HEK293 (cell line): ENCODE data around the gene SULT1B1.

Experiments used
- CTCF ChIA-PET: fragments of 350-600 bp; formaldehyde crosslinking; extraction: SDS; loops from one replicate; lab custom pipeline; 2021; ENCODE audit warnings: antibody characterized with exemption; lab: Yijun Ruan, JAX
- POLR2A ChIA-PET: fragments of 300-600 bp; formaldehyde crosslinking; extraction: SDS; loops from one replicate; lab custom pipeline; 2020; ENCODE audit warnings: antibody characterized with exemption, inconsistent platforms; lab: Yijun Ruan, JAX
- H3K27ac ChIP-seq: fragments of 200-500 bp; sonication (Bioruptor generic); 2 replicates; pipeline ENCODE4 v1.5.1; 2014; ENCODE audit warnings: low read depth, low read length, control low read depth, inconsistent platforms; ENCODE audit errors: extremely low read depth
- H3K36me3 ChIP-seq, 2 experiments: fragments of 200-500 bp in 1 of 2; sonication (Bioruptor generic) in 1 of 2; 1 replicate in 1 of 2; 2 replicates in 1 of 2; pipeline ENCODE4 v1.5.1; 2014 to 2017; ENCODE audit warnings: inconsistent platforms in 2 of 2, low read length in 2 of 2; ENCODE audit not compliant: control insufficient read depth in 2 of 2, insufficient read depth in 1 of 2
- H3K4me1 ChIP-seq: fragments of 200-500 bp; sonication (Bioruptor generic); 2 replicates; pipeline ENCODE4 v1.5.1; 2014; ENCODE audit warnings: mild to moderate bottlenecking, low read length, inconsistent platforms; ENCODE audit not compliant: control insufficient read depth, insufficient read depth
- H3K4me3 ChIP-seq: 2 replicates; pipeline ENCODE4 v1.5.1; 2011; ENCODE audit warnings: low read depth, mild to moderate bottlenecking, control low read depth, low read length, moderate library complexity
- H3K9me3 ChIP-seq: fragments of 200-500 bp; sonication (Bioruptor generic); 2 replicates; pipeline ENCODE4 v1.5.1; 2014; ENCODE audit warnings: low read depth, low read length, inconsistent platforms; ENCODE audit not compliant: control insufficient read depth, insufficient read depth
- MEIS1 ChIP-seq: sonication (generic); formaldehyde crosslinking; IDR thresholded peaks from 2 replicates; pipeline ENCODE4 v1.8.1; 2022; ENCODE audit warnings: missing genetic modification reagents, mild to moderate bottlenecking, borderline replicate concordance
- MZF1 ChIP-seq: fragments of 450-650 bp; formaldehyde crosslinking; IDR thresholded peaks from 2 replicates; pipeline ENCODE4 v1.5.1; 2017; ENCODE audit warnings: missing biosample characterization, missing genetic modification characterization, borderline replicate concordance
- OSR2 ChIP-seq: fragments of 450-650 bp; formaldehyde crosslinking; IDR thresholded peaks from 2 replicates; pipeline ENCODE4 v1.5.1; 2016; ENCODE audit warnings: missing biosample characterization, missing genetic modification characterization
- SCRT2 ChIP-seq: fragments of 450-650 bp; formaldehyde crosslinking; IDR thresholded peaks from 2 replicates; pipeline ENCODE4 v1.5.1; 2016; ENCODE audit warnings: missing biosample characterization, missing genetic modification characterization
- TCF7L2 ChIP-seq: IDR thresholded peaks from 2 replicates; pipeline ENCODE4 v1.6.1; 2011; ENCODE audit warnings: low read depth, mild to moderate bottlenecking, inconsistent platforms, low read length, moderate library complexity, borderline replicate concordance
- ZBTB11 ChIP-seq: fragments of 450-650 bp; formaldehyde crosslinking; conservative IDR thresholded peaks from 2 replicates; pipeline ENCODE4 v1.5.1; 2016; ENCODE audit warnings: low read depth, missing biosample characterization, missing genetic modification characterization
- ZBTB48 ChIP-seq: fragments of 450-650 bp; formaldehyde crosslinking; IDR thresholded peaks from 2 replicates; pipeline ENCODE4 v1.5.1; 2016; ENCODE audit warnings: missing biosample characterization, missing genetic modification characterization
- ZFP69B ChIP-seq: fragments of 450-650 bp; formaldehyde crosslinking; IDR thresholded peaks from 2 replicates; pipeline ENCODE4 v1.5.1; 2016; ENCODE audit warnings: missing biosample characterization, missing genetic modification characterization
- ZNF140 ChIP-seq: fragments of 450-650 bp; formaldehyde crosslinking; IDR thresholded peaks from 2 replicates; pipeline ENCODE4 v1.5.1; 2016; ENCODE audit warnings: missing biosample characterization, missing genetic modification characterization
- ZNF16 ChIP-seq: fragments of 450-650 bp; formaldehyde crosslinking; IDR thresholded peaks from 2 replicates; pipeline ENCODE4 v1.5.1; 2016; ENCODE audit warnings: low read depth, missing biosample characterization, missing genetic modification characterization
- ZNF169 ChIP-seq: fragments of 450-650 bp; formaldehyde crosslinking; IDR thresholded peaks from 2 replicates; pipeline ENCODE4 v1.5.1; 2016; ENCODE audit warnings: missing biosample characterization, missing genetic modification characterization
- ZNF23 ChIP-seq: fragments of 450-650 bp; formaldehyde crosslinking; IDR thresholded peaks from 2 replicates; pipeline ENCODE4 v1.5.1; 2016; ENCODE audit warnings: missing biosample characterization, missing genetic modification characterization, borderline replicate concordance
- ZNF266 ChIP-seq: fragments of 450-650 bp; formaldehyde crosslinking; IDR thresholded peaks from 2 replicates; pipeline ENCODE4 v1.5.1; 2016; ENCODE audit warnings: missing biosample characterization, missing genetic modification characterization, low read depth
- ZNF341 ChIP-seq: fragments of 450-650 bp; formaldehyde crosslinking; IDR thresholded peaks from 2 replicates; pipeline ENCODE4; 2016; ENCODE audit warnings: low read depth, missing biosample characterization, missing genetic modification characterization
- ZNF391 ChIP-seq: fragments of 450-650 bp; formaldehyde crosslinking; IDR thresholded peaks from 2 replicates; pipeline ENCODE4 v1.5.1; 2016; ENCODE audit warnings: low read depth, missing biosample characterization, missing genetic modification characterization, borderline replicate concordance
- ZNF555 ChIP-seq: fragments of 450-650 bp; formaldehyde crosslinking; conservative IDR thresholded peaks from 2 replicates; pipeline ENCODE4 v1.5.1; 2017; ENCODE audit warnings: missing biosample characterization, mild to moderate bottlenecking, missing genetic modification characterization, inconsistent platforms
- ZNF571 ChIP-seq: fragments of 450-650 bp; formaldehyde crosslinking; IDR thresholded peaks from 2 replicates; pipeline ENCODE4 v1.5.0; 2017; ENCODE audit warnings: missing biosample characterization, missing genetic modification characterization
- ZNF629 ChIP-seq: fragments of 450-650 bp; formaldehyde crosslinking; IDR thresholded peaks from 2 replicates; pipeline ENCODE4 v1.5.1; 2017; ENCODE audit warnings: missing biosample characterization, missing genetic modification characterization
- ZNF768 ChIP-seq: fragments of 450-650 bp; formaldehyde crosslinking; IDR thresholded peaks from 2 replicates; pipeline ENCODE4 v1.5.1; 2018; ENCODE audit warnings: missing biosample characterization, mild to moderate bottlenecking, missing genetic modification characterization
- ZSCAN16 ChIP-seq: fragments of 450-650 bp; formaldehyde crosslinking; IDR thresholded peaks from 2 replicates; pipeline ENCODE4 v1.5.1; 2016; ENCODE audit warnings: missing biosample characterization, missing genetic modification characterization
- ZXDB ChIP-seq: fragments of 450-650 bp; formaldehyde crosslinking; IDR thresholded peaks from 2 replicates; pipeline ENCODE4 v1.5.1; 2016; ENCODE audit warnings: missing biosample characterization, missing genetic modification characterization
- TF ChIP-seq, protein P1 (sequence below): fragments of 450-650 bp; formaldehyde crosslinking; IDR thresholded peaks from 2 replicates; pipeline ENCODE4 v1.5.1; 2016; ENCODE audit warnings: missing biosample characterization, missing genetic modification characterization
- TF ChIP-seq, protein P2 (sequence below): fragments of 450-650 bp; formaldehyde crosslinking; IDR thresholded peaks from 2 replicates; pipeline ENCODE4; 2016; ENCODE audit warnings: missing biosample characterization, missing genetic modification characterization
- TF ChIP-seq, protein P3 (sequence below): fragments of 450-650 bp; IDR thresholded peaks from 2 replicates; pipeline ENCODE4 v1.5.1; 2018; ENCODE audit warnings: missing biosample characterization, missing genetic modification characterization

The SULT1B1 gene

GRCh38 chr4:69742596-69742995, 17.8 kb downstream of the SULT1B1 start:
- H3K4me3 ChIP-seq = no peak overlapping the region
- H3K4me1 ChIP-seq = no peaks in the 10 kb centered on the region
- no peaks in the 10 kb centered on the region for H3K36me3 ChIP-seq
- ChIA-PET POLR2A (no interaction called here), CTCF (interaction anchor here (0.6 kb wide), 1 partner anchor 18 kb away, joined by 3 read pairs; the partner anchor contains the start of gene SULT1B1)
- H3K9me3 ChIP-seq = no peaks in the 10 kb centered on the region
- H3K27ac ChIP-seq = no peak overlapping the region
- TF ChIP-seq ZFP69B (tag by site-specific recombination) (no peak), ZXDB (tag by site-specific recombination) (no peak), TCF7L2 (no peak), ZNF571 (tag by site-specific recombination) (no peak), ZBTB48 (no peak), SCRT2 (tag by site-specific recombination) (no peak), MZF1 (no peak), ZNF16 (no peak), ZNF555 (tag by site-specific recombination) (no peak)
- TF ChIP-seq, protein P1, sequence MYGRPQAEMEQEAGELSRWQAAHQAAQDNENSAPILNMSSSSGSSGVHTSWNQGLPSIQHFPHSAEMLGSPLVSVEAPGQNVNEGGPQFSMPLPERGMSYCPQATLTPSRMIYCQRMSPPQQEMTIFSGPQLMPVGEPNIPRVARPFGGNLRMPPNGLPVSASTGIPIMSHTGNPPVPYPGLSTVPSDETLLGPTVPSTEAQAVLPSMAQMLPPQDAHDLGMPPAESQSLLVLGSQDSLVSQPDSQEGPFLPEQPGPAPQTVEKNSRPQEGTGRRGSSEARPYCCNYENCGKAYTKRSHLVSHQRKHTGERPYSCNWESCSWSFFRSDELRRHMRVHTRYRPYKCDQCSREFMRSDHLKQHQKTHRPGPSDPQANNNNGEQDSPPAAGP = no peak
- TF ChIP-seq, all 188 proteins: peak for 0

GRCh38 chr4:69738872-69739271, 21.5 kb downstream of the SULT1B1 start:
- no peaks in the 10 kb centered on the region for H3K9me3 ChIP-seq
- H3K27ac ChIP-seq = no peak overlapping the region
- H3K36me3 ChIP-seq = no peaks in the 10 kb centered on the region
- no peak for TF ChIP-seq ZSCAN16
- POLR2A ChIA-PET = no interaction called here
- no peaks in the 10 kb centered on the region for H3K4me1 ChIP-seq
- no peak overlapping the region for H3K4me3 ChIP-seq
- CTCF ChIA-PET = no interaction called here

GRCh38 chr4:69735119-69735518, 25.3 kb downstream of the SULT1B1 start:
- no peak overlapping the region for H3K4me3 ChIP-seq
- no peak overlapping the region for H3K27ac ChIP-seq
- H3K4me1 ChIP-seq = no peaks in the 10 kb centered on the region
- CTCF ChIA-PET = no interaction called here
- H3K9me3 ChIP-seq = no peaks in the 10 kb centered on the region
- TF ChIP-seq ZNF391 (tag by site-specific recombination) (no peak), ZNF768 (tag by site-specific recombination) (no peak), ZNF23 (tag by site-specific recombination) (no peak), ZNF629 (tag by site-specific recombination) (no peak), ZNF169 (tag by site-specific recombination) (no peak), ZNF266 (tag by site-specific recombination) (no peak), ZNF341 (tag by site-specific recombination) (no peak), ZNF140 (tag by site-specific recombination) (no peak), ZBTB11 (tag by site-specific recombination) (no peak), ZBTB48 (no peak), OSR2 (tag by site-specific recombination) (no peak), MEIS1 (CRISPR knock-in tag) (no peak)
- TF ChIP-seq, protein P2, sequence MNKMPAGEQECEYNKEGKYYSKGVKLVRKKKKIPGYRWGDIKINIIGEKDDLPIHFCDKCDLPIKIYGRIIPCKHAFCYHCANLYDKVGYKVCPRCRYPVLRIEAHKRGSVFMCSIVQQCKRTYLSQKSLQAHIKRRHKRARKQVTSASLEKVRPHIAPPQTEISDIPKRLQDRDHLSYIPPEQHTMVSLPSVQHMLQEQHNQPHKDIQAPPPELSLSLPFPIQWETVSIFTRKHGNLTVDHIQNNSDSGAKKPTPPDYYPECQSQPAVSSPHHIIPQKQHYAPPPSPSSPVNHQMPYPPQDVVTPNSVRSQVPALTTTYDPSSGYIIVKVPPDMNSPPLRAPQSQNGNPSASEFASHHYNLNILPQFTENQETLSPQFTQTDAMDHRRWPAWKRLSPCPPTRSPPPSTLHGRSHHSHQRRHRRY (tag by site-specific recombination) = no peak
- TF ChIP-seq, protein P3, sequence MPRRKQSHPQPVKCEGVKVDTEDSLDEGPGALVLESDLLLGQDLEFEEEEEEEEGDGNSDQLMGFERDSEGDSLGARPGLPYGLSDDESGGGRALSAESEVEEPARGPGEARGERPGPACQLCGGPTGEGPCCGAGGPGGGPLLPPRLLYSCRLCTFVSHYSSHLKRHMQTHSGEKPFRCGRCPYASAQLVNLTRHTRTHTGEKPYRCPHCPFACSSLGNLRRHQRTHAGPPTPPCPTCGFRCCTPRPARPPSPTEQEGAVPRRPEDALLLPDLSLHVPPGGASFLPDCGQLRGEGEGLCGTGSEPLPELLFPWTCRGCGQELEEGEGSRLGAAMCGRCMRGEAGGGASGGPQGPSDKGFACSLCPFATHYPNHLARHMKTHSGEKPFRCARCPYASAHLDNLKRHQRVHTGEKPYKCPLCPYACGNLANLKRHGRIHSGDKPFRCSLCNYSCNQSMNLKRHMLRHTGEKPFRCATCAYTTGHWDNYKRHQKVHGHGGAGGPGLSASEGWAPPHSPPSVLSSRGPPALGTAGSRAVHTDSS = no peak
- POLR2A ChIA-PET = no interaction called here
- H3K36me3 ChIP-seq = no peaks in the 10 kb centered on the region
